Measurements from ENCODE around the gene CDK5RAP1.

- TF ChIP-seq, protein P1, sequence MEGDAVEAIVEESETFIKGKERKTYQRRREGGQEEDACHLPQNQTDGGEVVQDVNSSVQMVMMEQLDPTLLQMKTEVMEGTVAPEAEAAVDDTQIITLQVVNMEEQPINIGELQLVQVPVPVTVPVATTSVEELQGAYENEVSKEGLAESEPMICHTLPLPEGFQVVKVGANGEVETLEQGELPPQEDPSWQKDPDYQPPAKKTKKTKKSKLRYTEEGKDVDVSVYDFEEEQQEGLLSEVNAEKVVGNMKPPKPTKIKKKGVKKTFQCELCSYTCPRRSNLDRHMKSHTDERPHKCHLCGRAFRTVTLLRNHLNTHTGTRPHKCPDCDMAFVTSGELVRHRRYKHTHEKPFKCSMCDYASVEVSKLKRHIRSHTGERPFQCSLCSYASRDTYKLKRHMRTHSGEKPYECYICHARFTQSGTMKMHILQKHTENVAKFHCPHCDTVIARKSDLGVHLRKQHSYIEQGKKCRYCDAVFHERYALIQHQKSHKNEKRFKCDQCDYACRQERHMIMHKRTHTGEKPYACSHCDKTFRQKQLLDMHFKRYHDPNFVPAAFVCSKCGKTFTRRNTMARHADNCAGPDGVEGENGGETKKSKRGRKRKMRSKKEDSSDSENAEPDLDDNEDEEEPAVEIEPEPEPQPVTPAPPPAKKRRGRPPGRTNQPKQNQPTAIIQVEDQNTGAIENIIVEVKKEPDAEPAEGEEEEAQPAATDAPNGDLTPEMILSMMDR (IDR thresholded peaks at IDR 0.05): no peak
- TF ChIP-seq POLR2AphosphoS5 (IDR thresholded peaks at IDR 0.05) (no peak), POLR2A (IDR thresholded peaks at IDR 0.05) (no peak), EP300 (IDR thresholded peaks at IDR 0.05) (no peak)
These were observed 87.5 kb downstream of the CDK5RAP1 start for GRCh38 chr20:33313686-33314314.
